SU-DHL-6 (cell line): ENCODE data around the gene TRIM32.

Source experiments
- H2AFZ ChIP-seq: fragments of 200-600 bp; sonication (generic); 2 replicates; pipeline ENCODE4 v1.6.1; 2014; ENCODE audit warnings: low read depth, mild to moderate bottlenecking, moderate library complexity, mixed read lengths, antibody characterized with exemption, low read length; ENCODE audit not compliant: severe bottlenecking
- H3F3A ChIP-seq: fragments of 200-600 bp; shearing (Covaris generic); 2 replicates; pipeline ENCODE4 v1.6.0; 2016; ENCODE audit warnings: antibody characterized with exemption, mild to moderate bottlenecking; ENCODE audit not compliant: insufficient read depth
- H3K27ac ChIP-seq: fragments of 200-600 bp; sonication (generic); 2 replicates; pipeline ENCODE4 v1.5.1; 2016; ENCODE audit warnings: low read depth, mild to moderate bottlenecking, low read length, moderate library complexity, mixed read lengths
- H3K27me3 ChIP-seq: fragments of 200-600 bp; sonication (generic), shearing (Covaris generic); 2 replicates; pipeline ENCODE4 v1.6.0; 2014; ENCODE audit warnings: mild to moderate bottlenecking, low read length
- H3K36me3 ChIP-seq: fragments of 200-600 bp; sonication (generic); 2 replicates; pipeline ENCODE4 v1.6.1; 2014; ENCODE audit warnings: mild to moderate bottlenecking, low read length, mixed read lengths
- H3K4me2 ChIP-seq: fragments of 300-600, 200-600 bp; shearing (Covaris generic), sonication (generic); 2 replicates; pipeline ENCODE4 v1.6.0; 2014; ENCODE audit warnings: low read length, low read depth, mild to moderate bottlenecking; ENCODE audit not compliant: poor library complexity, severe bottlenecking
- H3K4me3 ChIP-seq: fragments of 200-600 bp; sonication (generic); 2 replicates; pipeline ENCODE4 v1.5.1; 2014; ENCODE audit warnings: antibody characterized with exemption, low read length, mild to moderate bottlenecking, mixed read lengths; ENCODE audit not compliant: insufficient read depth, poor library complexity, severe bottlenecking
- H3K79me2 ChIP-seq: fragments of 200-600 bp; sonication (generic); 2 replicates; pipeline ENCODE4 v1.6.1; 2014; ENCODE audit warnings: mild to moderate bottlenecking, low read length, moderate library complexity; ENCODE audit not compliant: insufficient read depth
- H3K9ac ChIP-seq: fragments of 200-600 bp; sonication (generic); 2 replicates; pipeline ENCODE4 v1.7.0; 2014; ENCODE audit warnings: mild to moderate bottlenecking, low read length
- H3K9me2 ChIP-seq: fragments of 200-600 bp; sonication (generic); replicated peaks from 2 replicates; pipeline ENCODE4 v1.6.1; 2014; ENCODE audit warnings: low read length; ENCODE audit not compliant: insufficient read depth
- H3K9me3 ChIP-seq: fragments of 200-600 bp; sonication (generic); 2 replicates; pipeline ENCODE4 v1.6.1; 2014; ENCODE audit warnings: low read length, mixed read lengths; ENCODE audit not compliant: insufficient read depth
- H4K20me1 ChIP-seq: fragments of 200-600 bp; sonication (generic); 2 replicates; pipeline ENCODE4 v1.6.1; 2014; ENCODE audit warnings: low read depth, mild to moderate bottlenecking, antibody characterized with exemption, low read length, moderate library complexity, mixed read lengths
- CTCF ChIP-seq: fragments of 200-600 bp; sonication (generic); IDR thresholded peaks from one replicate; pipeline ENCODE4 v1.5.1; 2017; ENCODE audit warnings: antibody characterized with exemption, mild to moderate bottlenecking, low read length, moderate library complexity; ENCODE audit not compliant: insufficient read depth, poor library complexity, severe bottlenecking
- EZH2phosphoT487 ChIP-seq: fragments of 200-600 bp; sonication (generic), shearing (Covaris generic); conservative IDR thresholded peaks from 2 replicates; pipeline ENCODE4 v1.6.1; 2018; ENCODE audit warnings: mild to moderate bottlenecking, antibody characterized with exemption, low read length, moderate library complexity, mixed read lengths

Gene TRIM32

GRCh38 chr9:116683535-116683934, 3.6 kb upstream of the TRIM32 start:
- no peak for TF ChIP-seq CTCF
- no peak for TF ChIP-seq EZH2phosphoT487
- no peak overlapping the region for H3K4me2 ChIP-seq
- H3K27me3 ChIP-seq = no peaks in the 10 kb centered on the region
- H3K27ac ChIP-seq = no peak overlapping the region
- H3K9me2 ChIP-seq = no peaks in the 10 kb centered on the region
- peaks cover 4% of the 10 kb centered on the region; the same call in 1 of the 2 replicates for H3K9me3 ChIP-seq
- H3K4me3 ChIP-seq = no peak overlapping the region
- H3K9ac ChIP-seq = no peak overlapping the region
- no peaks in the 10 kb centered on the region for H4K20me1 ChIP-seq
- peaks cover 11% of the 10 kb centered on the region for H3K79me2 ChIP-seq
- no peaks in the 10 kb centered on the region for H3K36me3 ChIP-seq
- no peak overlapping the region for H2AFZ ChIP-seq
- H3F3A ChIP-seq = no peaks in the 10 kb centered on the region

GRCh38 chr9:116685166-116685565, 1.9 kb upstream of the TRIM32 start:
- no peak overlapping the region for H3K9ac ChIP-seq
- no peak overlapping the region for H3K4me3 ChIP-seq
- H3K27ac ChIP-seq = no peak overlapping the region
- TF ChIP-seq EZH2phosphoT487 = no peak
- no peak for TF ChIP-seq CTCF
- no peak overlapping the region for H3K4me2 ChIP-seq
- H3K9me2 ChIP-seq = no peaks in the 10 kb centered on the region
- H3F3A ChIP-seq = no peaks in the 10 kb centered on the region
- H3K9me3 ChIP-seq = peaks cover 4% of the 10 kb centered on the region; the same call in 1 of the 2 replicates
- H3K27me3 ChIP-seq = no peaks in the 10 kb centered on the region
- no peak overlapping the region for H2AFZ ChIP-seq
- H3K79me2 ChIP-seq = peaks cover 28% of the 10 kb centered on the region
- no peaks in the 10 kb centered on the region for H3K36me3 ChIP-seq
- no peaks in the 10 kb centered on the region for H4K20me1 ChIP-seq

GRCh38 chr9:116686135-116686534, 970 bp upstream of the TRIM32 start:
- Histone ChIP-seq H3K36me3 (no peaks in the 10 kb centered on the region), H4K20me1 (no peaks in the 10 kb centered on the region), H3K27me3 (no peaks in the 10 kb centered on the region), H2AFZ (peak overlapping the region; percentile 77), H3K9me2 (no peaks in the 10 kb centered on the region), H3F3A (no peaks in the 10 kb centered on the region), H3K9me3 (peaks cover 4% of the 10 kb centered on the region; the same call in 1 of the 2 replicates), H3K4me3 (peak overlapping the region; percentile 94), H3K79me2 (peaks cover 37% of the 10 kb centered on the region), H3K27ac (no peak overlapping the region), H3K9ac (peak overlapping the region; percentile 61), H3K4me2 (peak overlapping the region; percentile 68)
- TF ChIP-seq EZH2phosphoT487 = no peak
- TF ChIP-seq CTCF = no peak
